Ovary (tissue), 9 donors: ENCODE data around the gene YTHDC2. TPM values are rescaled to one million over a fixed set of nuclear protein-coding genes. Genes with fewer than 3 reads are reported as not detected.

ENCODE experiments used
- DNase-seq, 5 donors: peaks; one replicate each; pipeline ENCODE4 v3.0.0-alpha.2; 2019 to 2020
- H3K27ac ChIP-seq, 2 donors: fragments of 200-600 bp; one replicate each; pipeline versions ENCODE4 v1.5.1 to v1.8.0; 2019 to 2022
- H3K27me3 ChIP-seq: fragments of 200-600 bp; one replicate; pipeline ENCODE4 v1.8.0; 2022
- H3K36me3 ChIP-seq: fragments of 200-600 bp; sonication (generic); one replicate; pipeline ENCODE4 v1.5.1; 2019
- H3K4me1 ChIP-seq: one replicate; pipeline ENCODE4 v1.8.1; 2013; ENCODE audit warnings: mild to moderate bottlenecking, moderate library complexity; ENCODE audit not compliant: insufficient read depth
- H3K4me3 ChIP-seq: fragments of 200-600 bp; sonication (generic); one replicate; pipeline ENCODE4 v1.5.1; 2017
- H3K9me3 ChIP-seq, 2 donors: fragments of 200-600 bp in 1 of 2; sonication (generic) in 1 of 2; one replicate each; pipeline versions ENCODE4 v1.5.1 to v1.8.1; 2013 to 2019; ENCODE audit warnings: mild to moderate bottlenecking in 1 of 2, moderate library complexity in 1 of 2
- EP300 ChIP-seq: sonication (generic); formaldehyde crosslinking; IDR thresholded peaks from one replicate; pipeline ENCODE4 v1.6.1; 2017; ENCODE audit warnings: antibody characterized with exemption
- POLR2A ChIP-seq: fragments of 450-650 bp; IDR thresholded peaks from one replicate; pipeline ENCODE4 v1.6.1; 2017; ENCODE audit warnings: antibody characterized with exemption, mild to moderate bottlenecking, moderate library complexity
- WGBS, 3 donors: extraction: QIAGEN DNeasy Blood & Tissue Kit in 1 of 3; methylation state at CpG; one replicate each; pipeline versions ENCODE4 v1.1.5 to v1.1.7; 2013 to 2017; 5-methylcytosine and 5-hydroxymethylcytosine counted together
- intact Hi-C, 4 donors: fragments of 100-400 bp; cut with DNase I; formaldehyde crosslinking; loops; one replicate each; pipeline versions ENCODE4 v1.11.0 to v1.15.1; 2022 to 2023
- polyA plus RNA-seq, 2 donors: library from polyadenylated mRNA; stranded (reverse); fragments of 200-250 nt in 1 of 2; fragments of 350-450 nt in 1 of 2; fragmentation: Illumina TruSeq in 1 of 2; extraction: RNeasy Lipid Tissue Mini Kit (QIAGEN cat#74804) in 1 of 2; gene quantifications; one replicate each; pipeline ENCODE4 v1.2.3, GENCODE V29; 2013 to 2014
- small RNA-seq: library from RNA; depleted of rRNA; stranded (forward); fragments of <200 nt; gene quantifications from one replicate; pipeline ENCODE3, GENCODE V24; 2016
- total RNA-seq, 7 donors: library from RNA; depleted of rRNA in 2 of 7; stranded (reverse); fragments of >200 nt in 2 of 7; fragmentation: NEBNext Ultra II Directional in 3 of 7; extraction: Animal tissue kit (Norgen Biotek cat#: 25700) in 3 of 7; gene quantifications; one replicate each; pipeline versions ENCODE4 v1.1.0 to v1.2.4, GENCODE V29; 2016 to 2023
- TF ChIP-seq, protein P1 (sequence below), 3 donors: fragments of 450-650 bp in 2 of 3; fragments of 200-600 bp in 1 of 3; IDR thresholded peaks; one replicate each; pipeline versions ENCODE4 v1.5.1 to v1.8.0; 2016 to 2022; ENCODE audit warnings: antibody characterized with exemption in 3 of 3, mild to moderate bottlenecking in 1 of 3
- donor health status: DM: no; HTN: no; CAD: no; lungs with moderate emphysema.
- donor health status: DM: no; HTN: no; CAD: no.
- donor health status: Bipolar disorder and iron deficiency.
- donor health status: DM: yes; HTN: yes; CAD: no.
- donor health status: DM: no; HTN: no; CAD: no.
- donor health status: DM: yes; HTN: yes; CAD: no.

Gene YTHDC2
- total and polyA plus RNA-seq, 9 donors: 9.1 to 36.2 (median 23.7) TPM

- intact Hi-C loops: no loop called here
- no peak for TF ChIP-seq POLR2A
- DNase-seq: no peak
Observed at GRCh38 chr5:113632996-113633395, 119.5 kb downstream of the YTHDC2 start.

GRCh38 chr5:113634957-113635356 is 121.5 kb downstream of the YTHDC2 start:
- H3K27me3 ChIP-seq: no peaks in the 10 kb centered on the region
- no peak overlapping the region for H3K4me3 ChIP-seq
- no peaks in the 10 kb centered on the region for H3K36me3 ChIP-seq
- TF ChIP-seq POLR2A (no peak), EP300 (no peak)
- TF ChIP-seq, protein P1, sequence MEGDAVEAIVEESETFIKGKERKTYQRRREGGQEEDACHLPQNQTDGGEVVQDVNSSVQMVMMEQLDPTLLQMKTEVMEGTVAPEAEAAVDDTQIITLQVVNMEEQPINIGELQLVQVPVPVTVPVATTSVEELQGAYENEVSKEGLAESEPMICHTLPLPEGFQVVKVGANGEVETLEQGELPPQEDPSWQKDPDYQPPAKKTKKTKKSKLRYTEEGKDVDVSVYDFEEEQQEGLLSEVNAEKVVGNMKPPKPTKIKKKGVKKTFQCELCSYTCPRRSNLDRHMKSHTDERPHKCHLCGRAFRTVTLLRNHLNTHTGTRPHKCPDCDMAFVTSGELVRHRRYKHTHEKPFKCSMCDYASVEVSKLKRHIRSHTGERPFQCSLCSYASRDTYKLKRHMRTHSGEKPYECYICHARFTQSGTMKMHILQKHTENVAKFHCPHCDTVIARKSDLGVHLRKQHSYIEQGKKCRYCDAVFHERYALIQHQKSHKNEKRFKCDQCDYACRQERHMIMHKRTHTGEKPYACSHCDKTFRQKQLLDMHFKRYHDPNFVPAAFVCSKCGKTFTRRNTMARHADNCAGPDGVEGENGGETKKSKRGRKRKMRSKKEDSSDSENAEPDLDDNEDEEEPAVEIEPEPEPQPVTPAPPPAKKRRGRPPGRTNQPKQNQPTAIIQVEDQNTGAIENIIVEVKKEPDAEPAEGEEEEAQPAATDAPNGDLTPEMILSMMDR (IDR thresholded peaks at IDR 0.05): no peak
- intact Hi-C loops: no loop called here
- WGBS, 3 donors: 84 to 86% (median 86%) methylated on average over 3 of the region's 3 CpGs
- no peak overlapping the region for H3K27ac ChIP-seq
- H3K9me3 ChIP-seq: no peaks in the 10 kb centered on the region
- no peaks in the 10 kb centered on the region for H3K4me1 ChIP-seq
- no peak for DNase-seq

More at GRCh38 chr5:113632996-113633395, 119.5 kb downstream of the YTHDC2 start:
- Histone ChIP-seq H3K27ac (no peak overlapping the region), H3K9me3 (no peaks in the 10 kb centered on the region), H3K4me3 (no peak overlapping the region), H3K36me3 (no peaks in the 10 kb centered on the region), H3K27me3 (no peaks in the 10 kb centered on the region), H3K4me1 (no peaks in the 10 kb centered on the region)

GRCh38 chr5:113641715-113642114 is 128.2 kb downstream of the YTHDC2 start:
- TF ChIP-seq POLR2A: no peak
- TF ChIP-seq EP300: no peak
- TF ChIP-seq, protein P1 (IDR thresholded peaks at IDR 0.05): no peak
- Histone ChIP-seq H3K4me3 (no peak overlapping the region), H3K27ac (no peak overlapping the region), H3K36me3 (no peaks in the 10 kb centered on the region), H3K9me3 (no peaks in the 10 kb centered on the region), H3K4me1 (no peaks in the 10 kb centered on the region), H3K27me3 (no peaks in the 10 kb centered on the region)
- intact Hi-C loops: no loop called here
- no peak for DNase-seq

Small RNAs within 50 kb of the gene (small RNA-seq; reads per million reads assigned to genes)
- not detected for gene RNU4ATAC13P

Other genes starting within 250 kb of the YTHDC2 start
- under 1 TPM in 2 of 7 donors, not detected in 5; 0.08 to 0.15 TPM for gene TSSK1B, start 78.7 kb upstream of the YTHDC2 start, total RNA-seq
- not detected for gene TSSK1B, start 78.7 kb upstream of the YTHDC2 start, polyA plus RNA-seq
- 100 to 1,000 TPM in 5 of 7 donors, 10 to 100 TPM in 2; 53.1 to 262 (median 122) TPM for gene MCC, start 25.2 kb upstream of the YTHDC2 start, total RNA-seq
- gene MCC, start 25.2 kb upstream of the YTHDC2 start, polyA plus RNA-seq: 10 to 100 TPM; 29.8 to 44.0 TPM